Panc1 (cell line): ENCODE results near the gene BMP2. TPM values are rescaled to one million over a fixed set of nuclear protein-coding genes. Genes with fewer than 3 reads are reported as not detected.

Experiments
- ATAC-seq: fragments of 200-7000 bp; cut with Tn5 transposase; 2 replicates; pipeline ENCODE4 v1.9.1; 2020; ENCODE audit warnings: mild to moderate bottlenecking, moderate library complexity
- BruUV-seq: library from RNA; stranded (reverse); fragments of 400-500 nt; replicated peaks from 2 replicates; lab custom pipeline; 2021; lab: Mats Ljungman, UMichigan
- CTCF ChIA-PET: fragments of 300-600 bp; sonication (Branson Sonifier 250); formaldehyde crosslinking; loops from one replicate; lab custom pipeline; 2022; ENCODE audit warnings: antibody characterized with exemption; lab: Charles Lee
- POLR2A ChIA-PET: fragments of 300-600 bp; sonication (Branson Sonifier 250); formaldehyde crosslinking; loops from one replicate; lab custom pipeline; 2022; ENCODE audit warnings: antibody characterized with exemption; lab: Charles Lee
- DNase-seq: peaks from one replicate; pipeline ENCODE4 v3.0.0-alpha.2; 2010; ENCODE audit warnings: low read depth, low spot score
- H3K27ac ChIP-seq: 2 replicates; pipeline ENCODE4 v1.5.1; 2011; ENCODE audit warnings: mild to moderate bottlenecking, low read length, inconsistent platforms
- H3K27me3 ChIP-seq: fragments of 200-500 bp; sonication (Bioruptor generic); 2 replicates; pipeline ENCODE4 v1.6.0; 2014; ENCODE audit warnings: low read length, inconsistent platforms; ENCODE audit not compliant: control insufficient read depth, insufficient read depth
- H3K36me3 ChIP-seq: fragments of 200-500 bp; sonication (Bioruptor generic); 2 replicates; pipeline ENCODE4 v1.5.1; 2014; ENCODE audit warnings: inconsistent platforms, mild to moderate bottlenecking, low read length, moderate library complexity; ENCODE audit not compliant: control insufficient read depth, insufficient read depth
- H3K4me1 ChIP-seq: 2 replicates; pipeline ENCODE4 v1.5.1; 2011; ENCODE audit warnings: inconsistent platforms, mild to moderate bottlenecking, low read length, moderate library complexity; ENCODE audit not compliant: control insufficient read depth, insufficient read depth
- H3K4me3 ChIP-seq, 2 experiments: 2 replicates each; pipeline ENCODE4 v1.5.1; 2011 to 2012; ENCODE audit warnings: low read depth in 2 of 2, low read length in 2 of 2, mild to moderate bottlenecking in 2 of 2, inconsistent platforms in 1 of 2, moderate library complexity in 1 of 2
- H3K9me3 ChIP-seq: fragments of 200-500 bp; sonication (Bioruptor generic); 2 replicates; pipeline ENCODE4 v1.5.1; 2014; ENCODE audit warnings: low read depth, mild to moderate bottlenecking, inconsistent platforms, low read length, moderate library complexity; ENCODE audit not compliant: control insufficient read depth, insufficient read depth
- CTCF ChIP-seq: fragments of 450-650 bp; IDR thresholded peaks from 2 replicates; pipeline ENCODE4 v1.5.1; 2017; ENCODE audit warnings: mild to moderate bottlenecking
- POLR2AphosphoS5 ChIP-seq: IDR thresholded peaks from 2 replicates; pipeline ENCODE4 v1.6.1; 2012; ENCODE audit warnings: mild to moderate bottlenecking, low read depth, low read length, moderate library complexity
- REST ChIP-seq, 2 experiments: IDR thresholded peaks; 2 replicates each; pipeline ENCODE4 v1.6.1; 2011 to 2012; ENCODE audit warnings: low read depth in 2 of 2, control low read depth in 1 of 2, low read length in 1 of 2, mild to moderate bottlenecking in 1 of 2, moderate library complexity in 1 of 2; ENCODE audit not compliant: insufficient read depth in 1 of 2
- SIN3A ChIP-seq: IDR thresholded peaks from 2 replicates; pipeline ENCODE4 v1.6.1; 2012; ENCODE audit warnings: low read depth, mild to moderate bottlenecking, low read length, moderate library complexity, borderline replicate concordance; ENCODE audit not compliant: insufficient read depth
- TCF7L2 ChIP-seq: IDR thresholded peaks from 2 replicates; pipeline ENCODE4 v1.6.1; 2011; ENCODE audit warnings: mild to moderate bottlenecking, low read depth, low read length, inconsistent platforms
- in situ Hi-C: cut with HindIII; loops from 2 replicates; pipeline ENCODE4 v1.10.0; 2016; ENCODE audit warnings: low sequenced_read_pairs, low pct_unique_long_range_greater_than_20kb
- intact Hi-C: fragments of 100-400 bp; cut with micrococcal nuclease; formaldehyde crosslinking; loops from one replicate; pipeline ENCODE4 v1.10.0; 2022; ENCODE audit not compliant: unreplicated experiment
- total RNA-seq: library from RNA; stranded (reverse); gene quantifications from one replicate; pipeline ENCODE4 v1.2.1, GENCODE V29; 2021; ENCODE audit not compliant: unreplicated experiment

Gene BMP2
- total RNA-seq, 1 experiment from 2014 or later, result 0.23 TPM

GRCh38 chr20:6735942-6736845 is 31.3 kb upstream of the BMP2 start:
- TF ChIP-seq POLR2AphosphoS5 (no peak), TCF7L2 (no peak), REST (IDR thresholded peaks at IDR 0.05; ENCODE audit: insufficient read depth in 1 of 2, low read depth in 2 of 2, low read length in 1 of 2) (no peak), CTCF (no peak), SIN3A (no peak)
- H3K4me3 ChIP-seq, result no peak overlapping the region
- H3K9me3 ChIP-seq, result no peaks in the 10 kb centered on the region
- intact Hi-C loops, result no loop called here
- H3K27me3 ChIP-seq, result no peaks in the 10 kb centered on the region
- ChIA-PET POLR2A (no interaction called here), CTCF (no interaction called here)
- no peaks in the 10 kb centered on the region for H3K4me1 ChIP-seq
- in situ Hi-C loops, result no loop called here
- DNase-seq (no peak), ATAC-seq (no peak)
- H3K36me3 ChIP-seq, result no peaks in the 10 kb centered on the region
- no peak overlapping the region for H3K27ac ChIP-seq
- no TSS peak for BruUV-seq

DNA sequence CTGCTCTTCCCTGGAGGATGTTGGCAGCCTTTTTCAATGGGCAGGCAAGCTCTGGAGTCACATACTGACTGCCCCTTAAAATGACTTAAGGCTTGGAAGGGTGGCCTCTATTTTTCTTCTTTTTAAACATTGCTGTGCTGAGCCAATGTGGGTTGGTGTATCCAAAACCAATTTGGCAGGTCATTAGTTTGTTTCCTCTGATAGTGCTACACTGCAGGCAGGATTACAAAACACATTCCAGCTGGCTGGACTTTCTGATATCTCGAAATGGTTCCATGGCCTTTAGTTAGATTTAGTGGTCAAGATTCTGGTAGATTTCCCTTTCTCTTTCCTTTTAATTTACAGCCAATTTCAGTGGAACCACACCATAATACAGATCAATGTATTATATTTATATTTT is 28.1 kb upstream of the BMP2 start:
- no TSS peak for BruUV-seq
- intact Hi-C loops, result no loop called here

More for the DNA sequence above, 28.1 kb upstream of the BMP2 start:
- in situ Hi-C loops, result no loop called here
- H3K9me3 ChIP-seq, result no peaks in the 10 kb centered on the region
- DNase-seq (no peak), ATAC-seq (no peak)
- ChIA-PET CTCF (no interaction called here), POLR2A (no interaction called here)
- no peaks in the 10 kb centered on the region for H3K27me3 ChIP-seq
- TF ChIP-seq SIN3A (no peak), POLR2AphosphoS5 (no peak), CTCF (no peak), REST (IDR thresholded peaks at IDR 0.05; ENCODE audit: insufficient read depth in 1 of 2, low read depth in 2 of 2, low read length in 1 of 2) (no peak), TCF7L2 (no peak)
- no peaks in the 10 kb centered on the region for H3K36me3 ChIP-seq
- H3K27ac ChIP-seq, result no peak overlapping the region
- H3K4me3 ChIP-seq, result no peak overlapping the region
- no peaks in the 10 kb centered on the region for H3K4me1 ChIP-seq
